ENCODE measurements around the gene RBM28. TPM values are rescaled to one million over a fixed set of nuclear protein-coding genes. Genes with fewer than 3 reads are reported as not detected.

Gene RBM28
- total and polyA plus RNA-seq, 2 of the 8 experiments (the other 6 are each of a cell fraction or from before 2014, with no cell fraction given), result 12.8 to 65.3 TPM

DNA sequence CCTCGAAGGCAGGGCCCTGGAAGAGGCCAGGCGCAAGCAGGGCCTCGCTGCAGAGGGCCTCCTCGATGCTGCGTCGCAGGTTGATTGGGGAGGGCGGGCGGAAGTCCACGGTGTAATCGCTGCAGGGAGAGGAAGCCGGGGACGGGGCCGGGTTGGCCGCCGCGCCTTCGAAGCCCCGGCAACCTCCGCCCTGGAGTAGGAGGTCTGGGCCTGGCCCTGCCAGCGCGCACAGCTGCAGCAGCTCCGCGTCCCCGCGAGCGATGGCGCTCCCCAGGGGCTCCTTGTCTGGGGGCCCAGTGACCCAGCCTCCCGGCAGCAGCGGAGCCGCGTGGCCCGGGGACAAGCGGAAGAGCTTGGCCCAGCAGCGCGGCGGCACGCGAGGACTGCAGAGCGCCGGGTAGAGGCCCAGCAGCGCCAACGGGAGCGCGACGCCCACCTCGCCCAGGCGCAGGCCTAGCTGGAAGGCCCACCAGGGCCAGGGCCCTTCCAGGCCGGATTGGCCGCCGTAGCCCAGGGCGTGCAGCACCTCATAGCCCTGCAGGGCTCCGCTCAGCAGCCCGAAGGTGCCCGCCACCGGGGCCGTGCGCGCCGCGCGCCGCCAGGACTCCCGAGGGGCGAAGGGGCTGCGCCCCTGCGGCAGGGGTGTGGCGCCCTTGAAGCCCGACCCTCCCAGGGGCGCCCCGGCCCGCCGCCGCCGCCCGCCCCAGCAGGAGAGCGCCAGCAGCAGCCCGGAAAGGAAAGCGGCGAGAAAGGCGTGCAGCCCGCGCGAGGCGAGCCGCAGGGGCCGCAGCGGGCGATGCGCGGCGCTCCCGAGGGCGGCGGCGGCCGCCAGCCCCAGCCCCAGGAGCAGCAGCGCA is 7.8 kb upstream of the RBM28 start (continued):
- TF ChIP-seq TAF7 (optimal IDR thresholded peaks at IDR 0.05; ENCODE audit: borderline replicate concordance, low read depth, low read length), result no peak
- no peak for TF ChIP-seq SIRT6 (IDR thresholded peaks at IDR 0.05; ENCODE audit: low read length)
- no peak for TF ChIP-seq JUND (IDR thresholded peaks at IDR 0.05; ENCODE audit: low read length)
- TF ChIP-seq RNF2 (IDR thresholded peaks at IDR 0.05; ENCODE audit: borderline replicate concordance, low read depth, low read length, missing control alignments, poor library complexity, severe bottlenecking), result peak; percentile 59
- TF ChIP-seq TEAD4 (IDR thresholded peaks at IDR 0.05; ENCODE audit: low read depth, low read length), result no peak
- TF ChIP-seq PHF8 (conservative IDR thresholded peaks at IDR 0.05; ENCODE audit: low read depth, low read length), result no peak; the same call in 1 of the 2 replicates
- no peak for TF ChIP-seq BCL11A (IDR thresholded peaks at IDR 0.05; ENCODE audit: low read depth in 2 of 2, low read length in 2 of 2)
- TF ChIP-seq RAD21 (IDR thresholded peaks at IDR 0.05 in 1 of 2, conservative IDR thresholded peaks at IDR 0.05 in 1 of 2; ENCODE audit: low read depth in 2 of 2, low read length in 2 of 2), result no peak
- no peak for TF ChIP-seq YY1 (IDR thresholded peaks at IDR 0.05; ENCODE audit: low read depth, low read length)
- no peak for TF ChIP-seq BACH1 (IDR thresholded peaks at IDR 0.05; ENCODE audit: low read length)
- TF ChIP-seq, protein P1, sequence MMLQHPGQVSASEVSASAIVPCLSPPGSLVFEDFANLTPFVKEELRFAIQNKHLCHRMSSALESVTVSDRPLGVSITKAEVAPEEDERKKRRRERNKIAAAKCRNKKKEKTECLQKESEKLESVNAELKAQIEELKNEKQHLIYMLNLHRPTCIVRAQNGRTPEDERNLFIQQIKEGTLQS (IDR thresholded peaks at IDR 0.05; ENCODE audit: insufficient read depth, low read depth, low read length), result no peak
- TF ChIP-seq KDM4A (IDR thresholded peaks at IDR 0.05; ENCODE audit: low read depth, low read length, severe bottlenecking), result peak; percentile 80
- TF ChIP-seq TCF12 (IDR thresholded peaks at IDR 0.05; ENCODE audit: low read depth, low read length), result no peak
- no peak for TF ChIP-seq RBBP5 (IDR thresholded peaks at IDR 0.05; ENCODE audit: borderline replicate concordance, low read depth, low read length)
- no peak for TF ChIP-seq ASH2L (IDR thresholded peaks at IDR 0.05; ENCODE audit: low read length)
- TF ChIP-seq ZNF274 (IDR thresholded peaks at IDR 0.05; ENCODE audit: borderline replicate concordance, extremely low read depth, low read length), result no peak
- no peak for TF ChIP-seq SP4 (IDR thresholded peaks at IDR 0.05; ENCODE audit: low read length)
- TF ChIP-seq, protein P2, sequence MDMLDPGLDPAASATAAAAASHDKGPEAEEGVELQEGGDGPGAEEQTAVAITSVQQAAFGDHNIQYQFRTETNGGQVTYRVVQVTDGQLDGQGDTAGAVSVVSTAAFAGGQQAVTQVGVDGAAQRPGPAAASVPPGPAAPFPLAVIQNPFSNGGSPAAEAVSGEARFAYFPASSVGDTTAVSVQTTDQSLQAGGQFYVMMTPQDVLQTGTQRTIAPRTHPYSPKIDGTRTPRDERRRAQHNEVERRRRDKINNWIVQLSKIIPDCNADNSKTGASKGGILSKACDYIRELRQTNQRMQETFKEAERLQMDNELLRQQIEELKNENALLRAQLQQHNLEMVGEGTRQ (IDR thresholded peaks at IDR 0.05; ENCODE audit: low read length), result no peak
- no peak for TF ChIP-seq KDM5A (IDR thresholded peaks at IDR 0.05; ENCODE audit: low read length)
- TF ChIP-seq KDM1A (IDR thresholded peaks at IDR 0.05; ENCODE audit: borderline replicate concordance, low read length), result no peak
- no peak for TF ChIP-seq HDAC2 (IDR thresholded peaks at IDR 0.05; ENCODE audit: borderline replicate concordance in 1 of 2, low read depth in 2 of 2, low read length in 2 of 2)
- no peak for TF ChIP-seq GTF2F1 (IDR thresholded peaks at IDR 0.05; ENCODE audit: borderline replicate concordance, low read depth, low read length)
